ENCODE measurements around the gene FCHO1.

Gene FCHO1

DNA sequence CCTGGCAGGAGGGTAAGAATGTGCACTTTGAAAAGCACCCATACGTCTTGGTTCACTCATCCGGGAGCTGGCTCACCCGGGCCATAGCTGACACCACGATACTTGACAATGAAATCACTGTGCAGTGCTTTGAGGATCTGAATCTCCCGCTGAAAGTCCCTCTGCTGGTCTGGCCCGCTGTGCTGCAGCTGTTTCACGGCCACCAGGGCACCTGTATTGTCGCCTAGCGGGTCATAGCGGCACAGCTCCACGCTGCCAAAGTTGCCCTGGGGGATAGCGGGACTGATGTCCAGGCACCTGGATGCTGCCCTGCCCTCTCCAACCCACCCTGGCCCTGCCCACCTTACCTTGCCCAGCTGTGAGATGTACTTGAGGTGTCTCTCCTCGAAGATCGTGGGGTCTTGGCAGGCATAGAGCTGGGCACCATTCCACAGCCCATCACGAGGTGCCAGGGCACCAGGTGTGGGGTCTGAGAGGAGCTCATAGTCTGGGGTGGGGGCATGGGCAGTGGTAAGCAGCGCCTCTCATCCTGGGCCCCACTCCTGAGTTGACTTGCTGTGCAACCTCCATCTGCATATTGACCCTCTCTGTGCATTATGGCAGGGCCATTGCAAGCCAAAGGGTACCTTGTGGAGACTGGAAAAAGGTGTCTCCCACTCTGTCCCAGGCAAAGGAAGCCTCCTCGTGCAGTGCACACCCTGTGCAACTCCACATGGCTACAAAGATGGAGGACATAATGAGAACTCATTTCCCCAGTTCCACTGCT, 81.3 kb downstream of the FCHO1 start:
- no peak for DNase-seq

DNA sequence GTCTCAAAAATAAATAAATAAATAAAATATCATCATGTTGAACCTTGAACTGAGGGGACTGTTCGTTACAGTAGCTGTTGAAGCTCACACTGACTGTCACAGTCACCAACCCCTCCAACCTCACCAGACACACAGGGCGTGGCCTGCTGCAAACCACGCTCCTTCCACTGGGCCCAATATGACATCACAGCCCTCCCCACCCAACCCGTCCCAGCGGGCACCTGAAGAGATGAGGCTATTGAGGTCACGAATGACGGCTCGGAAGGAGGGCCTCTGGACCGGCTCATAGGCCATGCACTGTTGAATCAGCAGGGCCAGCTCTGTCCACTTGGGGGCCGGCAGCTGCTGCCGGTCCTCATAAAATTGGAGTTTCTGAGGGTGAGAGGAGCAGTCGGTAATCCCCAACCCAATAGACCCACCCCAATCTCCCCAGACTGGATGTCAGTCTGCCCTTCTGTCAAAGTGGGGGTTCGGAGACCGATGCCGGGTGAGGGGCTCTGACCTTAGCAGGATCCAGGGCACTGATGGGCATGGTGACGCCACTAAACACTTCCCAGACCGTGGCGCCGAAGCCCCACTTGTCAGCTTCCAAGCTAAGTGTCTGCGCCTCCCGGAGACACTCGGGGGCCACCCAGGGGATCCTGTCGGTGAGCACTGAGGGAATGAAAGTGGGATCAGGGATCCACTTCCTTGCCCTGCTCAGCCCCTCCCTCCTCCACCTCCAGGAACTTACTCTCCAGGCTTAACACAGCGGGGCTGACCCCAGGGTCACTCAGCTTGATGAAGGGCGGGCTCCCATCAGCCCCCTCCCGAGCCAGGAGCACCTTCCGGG, 83.3 kb downstream of the FCHO1 start:
- DNase-seq: peak; percentile 43

DNA sequence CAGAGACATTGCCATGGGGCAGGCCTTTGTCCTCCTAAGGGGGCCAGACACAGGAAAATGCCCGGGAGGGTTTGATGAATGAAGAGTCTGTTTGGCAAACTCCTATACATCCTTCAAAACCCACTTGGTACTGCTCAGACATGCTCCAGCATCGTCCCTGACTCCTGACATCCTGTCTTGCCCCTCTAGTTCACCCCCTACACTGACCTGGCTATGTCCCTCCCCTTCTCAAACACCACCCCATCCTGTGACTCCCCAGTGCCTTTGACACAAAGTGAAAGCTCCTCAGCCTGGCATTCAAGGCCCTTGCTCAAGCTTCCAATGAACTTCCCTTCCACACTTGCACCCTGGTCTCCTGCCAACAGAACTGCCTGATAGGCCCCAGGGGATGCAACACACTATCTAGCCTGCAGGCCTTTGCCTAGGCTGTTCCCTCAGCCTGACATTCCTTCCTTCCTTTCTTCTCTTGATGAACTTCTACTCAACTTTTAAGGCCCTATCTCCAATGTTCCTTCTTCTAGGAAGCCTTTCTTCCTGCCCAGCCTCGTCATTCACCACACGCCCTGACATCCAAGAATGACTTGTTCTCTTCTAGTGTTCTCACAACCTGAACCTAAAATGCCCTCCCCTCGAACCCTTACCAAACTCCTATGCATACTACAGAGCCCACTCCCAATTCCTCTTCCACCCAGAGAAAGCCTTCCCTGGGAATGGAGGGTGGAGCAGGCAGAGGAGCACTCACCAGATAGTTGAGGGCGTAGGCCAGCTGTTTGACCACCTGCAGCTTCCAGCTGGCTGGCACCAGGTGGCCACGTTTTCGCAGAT, 84.1 kb downstream of the FCHO1 start:
- no peak for DNase-seq

DNA sequence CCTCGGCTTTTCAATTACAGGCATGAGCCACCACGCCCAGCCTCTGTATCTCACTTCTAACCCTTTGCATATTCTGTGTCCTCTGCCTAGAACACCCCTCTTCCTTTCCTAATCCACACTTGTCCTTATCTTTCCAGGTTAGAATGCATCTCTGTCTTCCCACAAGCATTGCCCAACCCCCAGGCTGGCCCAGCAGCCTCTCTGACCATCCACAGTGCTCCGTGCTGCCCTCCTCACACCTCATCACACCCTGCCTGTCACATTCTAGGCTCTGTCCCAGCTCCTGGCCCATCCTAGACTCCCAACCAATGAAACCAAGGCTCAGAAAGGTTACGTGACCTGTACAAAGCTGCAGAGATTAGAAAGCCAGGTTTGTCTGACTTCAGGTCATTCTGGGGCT, 85.3 kb downstream of the FCHO1 start:
- no peak for DNase-seq

DNA sequence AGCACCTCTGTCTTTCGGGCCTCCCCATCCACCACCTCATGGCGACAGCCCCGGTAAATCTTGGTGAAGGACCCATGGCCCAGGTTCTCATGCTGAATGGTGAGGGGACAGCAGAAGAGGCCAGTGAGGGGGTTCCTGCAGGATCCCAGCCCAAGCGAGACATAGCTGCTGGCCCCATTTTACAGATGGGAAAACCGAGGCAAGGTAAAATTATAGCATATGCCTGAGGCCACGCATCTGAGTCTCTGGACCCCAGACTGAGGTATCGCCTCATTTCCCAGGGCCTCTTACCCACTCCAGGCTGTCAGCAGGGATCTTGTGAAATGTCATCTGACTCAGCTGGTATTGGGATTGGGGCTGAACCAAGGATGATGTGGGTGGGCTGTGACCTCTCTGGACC, 86.7 kb downstream of the FCHO1 start:
- no peak for DNase-seq

All from hematopoietic multipotent progenitor cell treated with erythropoietin and hydrocortisone succinate and interleukin-3 and kit ligand, for 4 days (in vitro differentiated cells).